T follicular helper cell (primary cell): ENCODE measurements around the gene UIMC1.
"Not testable (repeated sequence)": the region's sequence is repeated elsewhere in the genome, so short reads cannot be mapped to it uniquely, and the experiment has no call there.

Experiments used
- DNase-seq: peaks from one replicate; pipeline ENCODE4 v3.0.0-alpha.2; 2020; ENCODE audit warnings: low read depth

UIMC1 gene

GRCh38 chr5:177005619-177006264 lies 837 bp downstream of the UIMC1 start:
- peak; percentile 50 for DNase-seq

GRCh38 chr5:177004961-177005360 lies 1.6 kb downstream of the UIMC1 start:
- no peak for DNase-seq

GRCh38 chr5:177003649-177004048 lies 2.9 kb downstream of the UIMC1 start:
- DNase-seq: no peak

- DNase-seq: not testable (repeated sequence)
Measured at GRCh38 chr5:176999526-176999925, 7.1 kb downstream of the UIMC1 start.

- no peak for DNase-seq
Measured at GRCh38 chr5:176998828-176999227, 7.8 kb downstream of the UIMC1 start.

- DNase-seq: no peak
Measured at GRCh38 chr5:176996780-176997179, 9.8 kb downstream of the UIMC1 start.

GRCh38 chr5:176995896-176996767 lies 10.4 kb downstream of the UIMC1 start:
- no peak for DNase-seq

GRCh38 chr5:176995122-176995490 lies 11.5 kb downstream of the UIMC1 start:
- DNase-seq: no peak

- no peak for DNase-seq
Measured at GRCh38 chr5:176994460-176995121, 12.0 kb downstream of the UIMC1 start.

GRCh38 chr5:176993081-176993480 lies 13.5 kb downstream of the UIMC1 start:
- not testable (repeated sequence) for DNase-seq

GRCh38 chr5:176987583-176987982 lies 19.0 kb downstream of the UIMC1 start:
- DNase-seq: no peak

- no peak for DNase-seq
Measured at GRCh38 chr5:176986280-176986679, 20.3 kb downstream of the UIMC1 start.

GRCh38 chr5:176985516-176985915 lies 21.1 kb downstream of the UIMC1 start:
- peak; percentile 13 for DNase-seq

GRCh38 chr5:176984176-176984575 lies 22.4 kb downstream of the UIMC1 start:
- DNase-seq: not testable (repeated sequence)

- DNase-seq: not testable (repeated sequence)
Measured at GRCh38 chr5:176983593-176983992, 23.0 kb downstream of the UIMC1 start.

GRCh38 chr5:176983112-176983511 lies 23.5 kb downstream of the UIMC1 start:
- not testable (repeated sequence) for DNase-seq

GRCh38 chr5:176980818-176981217 lies 25.8 kb downstream of the UIMC1 start:
- no peak for DNase-seq

GRCh38 chr5:176979669-176980068 lies 26.9 kb downstream of the UIMC1 start:
- DNase-seq: no peak

GRCh38 chr5:176965633-176966032 lies 40.9 kb downstream of the UIMC1 start:
- no peak for DNase-seq

GRCh38 chr5:176959051-176959450 lies 47.5 kb downstream of the UIMC1 start:
- DNase-seq: no peak

GRCh38 chr5:176956756-176957155 lies 49.8 kb downstream of the UIMC1 start:
- DNase-seq: no peak

- no peak for DNase-seq
Measured at GRCh38 chr5:176955895-176956294, 50.7 kb downstream of the UIMC1 start.

- DNase-seq: no peak
Measured at GRCh38 chr5:176954050-176954449, 52.5 kb downstream of the UIMC1 start.
